Kidney (tissue), 14 donors: ENCODE data around the gene JOSD1. TPM values are rescaled to one million over a fixed set of nuclear protein-coding genes. Genes with fewer than 3 reads are reported as not detected.

Experiments
- DNase-seq, 5 donors: peaks; one replicate each; pipeline ENCODE4 v3.0.0-alpha.2; 2013 to 2020
- FAIRE-seq: peaks from 2 replicates; lab custom pipeline; 2012; peaks lifted over from hg19 to GRCh38; lab: Jason Lieb, UNC
- H3K27ac ChIP-seq, 2 donors: one replicate each; pipeline ENCODE4 v1.7.0; 2013; ENCODE audit warnings: low read depth in 2 of 2, low read length in 2 of 2, inconsistent platforms in 1 of 2
- H3K27me3 ChIP-seq: one replicate; pipeline ENCODE4 v1.7.1; 2013; ENCODE audit warnings: low read length, inconsistent platforms; ENCODE audit not compliant: control insufficient read depth, insufficient read depth
- H3K36me3 ChIP-seq, 3 donors: one replicate each; pipeline versions ENCODE4 v1.7.0 to v1.7.1; 2013; ENCODE audit warnings: low read length in 3 of 3, control low read depth in 1 of 3, inconsistent platforms in 1 of 3; ENCODE audit not compliant: insufficient read depth in 3 of 3, control insufficient read depth in 2 of 3
- H3K4me1 ChIP-seq, 3 donors: one replicate each; pipeline versions ENCODE4 v1.7.0 to v1.7.1; 2013; ENCODE audit warnings: low read length in 3 of 3, inconsistent platforms in 1 of 3, low read depth in 1 of 3; ENCODE audit not compliant: control insufficient read depth in 2 of 3, insufficient read depth in 2 of 3
- H3K4me3 ChIP-seq, 3 donors: one replicate each; pipeline versions ENCODE4 v1.7.0 to v1.8.1; 2013; ENCODE audit warnings: low read length in 3 of 3, control low read depth in 1 of 3, inconsistent platforms in 1 of 3
- H3K9ac ChIP-seq, 3 donors: one replicate each; pipeline versions ENCODE4 v1.7.0 to v1.7.1; 2013; ENCODE audit warnings: low read length in 3 of 3, control low read depth in 1 of 3, inconsistent platforms in 1 of 3
- H3K9me3 ChIP-seq, 3 donors: one replicate each; pipeline versions ENCODE4 v1.7.0 to v1.7.1; 2013; ENCODE audit warnings: low read length in 3 of 3, control low read depth in 1 of 3, inconsistent platforms in 1 of 3; ENCODE audit not compliant: control insufficient read depth in 2 of 3, insufficient read depth in 1 of 3
- CTCF ChIP-seq: IDR thresholded peaks from 3 replicates; pipeline ENCODE4 v1.5.1; 2012; ENCODE audit warnings: mild to moderate bottlenecking, moderate library complexity, borderline replicate concordance; ENCODE audit not compliant: insufficient read depth; ENCODE audit errors: extremely low read depth
- intact Hi-C: fragments of 100-400 bp; cut with DNase I; formaldehyde crosslinking; loops from one replicate; pipeline ENCODE4 v1.11.1; 2022
- polyA plus RNA-seq: library from polyadenylated mRNA; stranded (reverse); fragments of 350-450 nt; fragmentation: Illumina TruSeq; extraction: RNeasy Lipid Tissue Mini Kit (QIAGEN cat#74804); gene quantifications from one replicate; pipeline ENCODE4 v1.2.3, GENCODE V29; 2014; ENCODE audit warnings: low read depth, low replicate concordance; ENCODE audit not compliant: insufficient read depth
- total RNA-seq: library from RNA; stranded (reverse); fragmentation: NEBNext Ultra II Directional; extraction: Animal tissue kit (Norgen Biotek cat#: 25700); gene quantifications from one replicate; pipeline ENCODE4 v1.2.1, GENCODE V29; 2021
- donor health status: control.
- donor health status: control.
- donor health status: control.
- donor health status: control.
- donor health status: control.
- donor health status: DM: yes; HTN: yes; CAD: no.
- donor health status: Normal renal cell carcinoma (clear cell type).

The JOSD1 gene
- total and polyA plus RNA-seq, 2 donors from 2014 or later: 12.8 to 42.8 TPM

GRCh38 chr22:38716826-38717225 lies 16.1 kb upstream of the JOSD1 start:
- H3K4me3 ChIP-seq: no peak overlapping the region
- H3K9ac ChIP-seq: no peak overlapping the region
- intact Hi-C loops: no loop called here
- no peak overlapping the region for H3K27ac ChIP-seq
- TF ChIP-seq CTCF: no peak
- DNase-seq (peak in 1 of 5 donors; percentile 45), FAIRE-seq (no peak)
- no peaks in the 10 kb centered on the region for H3K9me3 ChIP-seq
- no peaks in the 10 kb centered on the region for H3K27me3 ChIP-seq
- peaks cover 0 to 12% (median 0%) of the 10 kb centered on the region in 3 donors for H3K4me1 ChIP-seq
- peaks cover 2 to 28% (median 16%) of the 10 kb centered on the region in 3 donors for H3K36me3 ChIP-seq

GRCh38 chr22:38716271-38716670 lies 15.5 kb upstream of the JOSD1 start:
- DNase-seq: no peak
- Histone ChIP-seq H3K36me3 (peaks cover 2 to 25% (median 12%) of the 10 kb centered on the region in 3 donors), H3K27ac (no peak overlapping the region), H3K9me3 (no peaks in the 10 kb centered on the region), H3K4me1 (peaks cover 0 to 12% (median 0%) of the 10 kb centered on the region in 3 donors), H3K27me3 (no peaks in the 10 kb centered on the region), H3K4me3 (no peak overlapping the region), H3K9ac (no peak overlapping the region)
- no peak for FAIRE-seq
- intact Hi-C loops: no loop called here
- no peak for TF ChIP-seq CTCF

GRCh38 chr22:38715852-38716251 lies 15.1 kb upstream of the JOSD1 start:
- Histone ChIP-seq H3K27ac (no peak overlapping the region), H3K9me3 (no peaks in the 10 kb centered on the region), H3K4me1 (peaks cover 0 to 12% (median 0%) of the 10 kb centered on the region in 3 donors), H3K4me3 (no peak overlapping the region), H3K9ac (no peak overlapping the region), H3K27me3 (no peaks in the 10 kb centered on the region), H3K36me3 (peaks cover 2 to 24% (median 12%) of the 10 kb centered on the region in 3 donors)
- TF ChIP-seq CTCF: no peak
- DNase-seq: peak in 1 of 5 donors; percentile 26
- intact Hi-C loops: no loop called here
- no peak for FAIRE-seq
